IgD-negative memory B cell (primary cell): ENCODE measurements around the gene NCOA3. TPM values are rescaled to one million over a fixed set of nuclear protein-coding genes. Genes with fewer than 3 reads are reported as not detected.
"Not testable (repeated sequence)": the region's sequence is repeated elsewhere in the genome, so short reads cannot be mapped to it uniquely, and the experiment has no call there.

ENCODE experiments used
- H3K27ac Mint-ChIP-seq, 3 donors: one replicate each; pipeline ENCODE4 v1.8.0; 2020 to 2022; ENCODE audit warnings: mild to moderate bottlenecking in 3 of 3, mixed read lengths in 3 of 3, moderate library complexity in 1 of 3
- H3K27me3 Mint-ChIP-seq: one replicate; pipeline ENCODE4 v1.8.0; 2021; ENCODE audit warnings: mixed read lengths
- H3K36me3 Mint-ChIP-seq: one replicate; pipeline ENCODE4 v1.8.0; 2020; ENCODE audit warnings: mild to moderate bottlenecking, mixed read lengths
- H3K4me1 Mint-ChIP-seq, 3 donors: one replicate each; pipeline ENCODE4 v1.8.0; 2020 to 2022; ENCODE audit warnings: mixed read lengths in 3 of 3, mild to moderate bottlenecking in 1 of 3
- H3K4me3 Mint-ChIP-seq, 4 donors: one replicate each; pipeline ENCODE4 v1.8.0; 2020 to 2022; ENCODE audit warnings: mild to moderate bottlenecking in 4 of 4, mixed read lengths in 4 of 4, moderate library complexity in 3 of 4
- H3K9me3 Mint-ChIP-seq, 3 donors: one replicate each; pipeline ENCODE4 v1.8.0; 2020 to 2021; ENCODE audit warnings: mixed read lengths in 3 of 3, mild to moderate bottlenecking in 1 of 3
- polyA plus RNA-seq: library from polyadenylated mRNA; unstranded; fragments of 300-500 nt; fragmentation: Illumina TruSeq; gene quantifications from one replicate; pipeline ENCODE4 v1.2.3, GENCODE V29; 2021

The NCOA3 gene
- polyA plus RNA-seq, result 64.7 TPM

GRCh38 chr20:47501482-47502270, at the start of gene NCOA3:
TSS of gene NCOA3 (plus strand) at chr20:47501887. CDS start at chr20:47622248, 120,361 bp downstream.
- H3K4me1 Mint-ChIP-seq, result peaks cover 31 to 47% (median 38%) of the 10 kb centered on the region in 3 donors
- H3K27me3 Mint-ChIP-seq, result no peaks in the 10 kb centered on the region
- peaks cover 4% of the 10 kb centered on the region for H3K36me3 Mint-ChIP-seq
- no peaks in the 10 kb centered on the region for H3K9me3 Mint-ChIP-seq
- peak within 1 kb of the TSS; percentile 86 to 98 (median 88) for H3K27ac Mint-ChIP-seq
- peak within 1 kb of the TSS; percentile 91 to 98 (median 98) for H3K4me3 Mint-ChIP-seq

- Mint-ChIP-seq H3K36me3 (no peaks in the 10 kb centered on the region), H3K27me3 (no peaks in the 10 kb centered on the region), H3K4me3 (peak overlapping the region in 2 of 4 donors; percentile 48 to 76), H3K4me1 (peaks cover 23 to 37% (median 34%) of the 10 kb centered on the region in 3 donors), H3K9me3 (no peaks in the 10 kb centered on the region), H3K27ac (peak overlapping the region; percentile 19 to 90 (median 33))
Measured at GRCh38 chr20:47452736-47453161, 48.9 kb upstream of the NCOA3 start.

- Mint-ChIP-seq H3K4me3 (peak overlapping the region in 2 of 4 donors; percentile 83 to 88), H3K27me3 (no peaks in the 10 kb centered on the region), H3K9me3 (no peaks in the 10 kb centered on the region), H3K4me1 (peaks cover 22 to 37% (median 33%) of the 10 kb centered on the region in 3 donors), H3K27ac (peak overlapping the region; percentile 19 to 90 (median 33)), H3K36me3 (no peaks in the 10 kb centered on the region)
Measured at GRCh38 chr20:47453167-47453782, 48.4 kb upstream of the NCOA3 start.

- no peaks in the 10 kb centered on the region for H3K27me3 Mint-ChIP-seq
- H3K4me3 Mint-ChIP-seq, result peak overlapping the region in 1 of 4 donors; percentile 51
- no peaks in the 10 kb centered on the region for H3K9me3 Mint-ChIP-seq
- peaks cover 21 to 34% (median 28%) of the 10 kb centered on the region in 3 donors for H3K4me1 Mint-ChIP-seq
- no peaks in the 10 kb centered on the region for H3K36me3 Mint-ChIP-seq
- H3K27ac Mint-ChIP-seq, result peak overlapping the region; percentile 39 to 84 (median 51)
Measured at GRCh38 chr20:47454298-47455132, 47.2 kb upstream of the NCOA3 start.

GRCh38 chr20:47455133-47456040, 46.3 kb upstream of the NCOA3 start:
- Mint-ChIP-seq H3K4me1 (peaks cover 19 to 34% (median 26%) of the 10 kb centered on the region in 3 donors), H3K27ac (peak overlapping the region; percentile 39 to 51 (median 43)), H3K4me3 (no peak overlapping the region), H3K27me3 (no peaks in the 10 kb centered on the region), H3K36me3 (no peaks in the 10 kb centered on the region), H3K9me3 (no peaks in the 10 kb centered on the region)

- Mint-ChIP-seq H3K27me3 (no peaks in the 10 kb centered on the region), H3K4me1 (peaks cover 19 to 31% (median 22%) of the 10 kb centered on the region in 3 donors), H3K36me3 (no peaks in the 10 kb centered on the region), H3K9me3 (no peaks in the 10 kb centered on the region), H3K4me3 (no peak overlapping the region), H3K27ac (peak overlapping the region in 2 of 3 donors; percentile 35 to 37)
Measured at GRCh38 chr20:47456041-47456537, 45.6 kb upstream of the NCOA3 start.

- Mint-ChIP-seq H3K27me3 (no peaks in the 10 kb centered on the region), H3K4me1 (peaks cover 16 to 28% (median 17%) of the 10 kb centered on the region in 3 donors), H3K9me3 (no peaks in the 10 kb centered on the region), H3K4me3 (no peak overlapping the region), H3K27ac (peak overlapping the region in 1 of 3 donors; percentile 64), H3K36me3 (no peaks in the 10 kb centered on the region)
Measured at GRCh38 chr20:47456952-47457724, 44.5 kb upstream of the NCOA3 start.

- Mint-ChIP-seq H3K4me3 (peak overlapping the region in 1 of 4 donors; percentile 14), H3K27ac (peak overlapping the region in 1 of 3 donors; percentile 47), H3K4me1 (peaks cover 7 to 18% (median 8%) of the 10 kb centered on the region in 3 donors)
- H3K36me3 Mint-ChIP-seq, H3K9me3 Mint-ChIP-seq, H3K27me3 Mint-ChIP-seq: not testable (repeated sequence)
Measured at GRCh38 chr20:47458280-47459050, 43.2 kb upstream of the NCOA3 start.

- no peaks in the 10 kb centered on the region for H3K36me3 Mint-ChIP-seq
- no peak overlapping the region for H3K4me3 Mint-ChIP-seq
- no peaks in the 10 kb centered on the region for H3K27me3 Mint-ChIP-seq
- H3K9me3 Mint-ChIP-seq, result no peaks in the 10 kb centered on the region
- H3K27ac Mint-ChIP-seq, result peak overlapping the region in 1 of 3 donors; percentile 77
- H3K4me1 Mint-ChIP-seq, result peaks cover 1 to 19% (median 5%) of the 10 kb centered on the region in 3 donors
Measured at GRCh38 chr20:47459344-47460073, 42.2 kb upstream of the NCOA3 start.

- not testable (repeated sequence) for H3K9me3 Mint-ChIP-seq, H3K27ac Mint-ChIP-seq, H3K27me3 Mint-ChIP-seq, H3K36me3 Mint-ChIP-seq, H3K4me3 Mint-ChIP-seq
- H3K4me1 Mint-ChIP-seq, result peaks cover 0 to 16% (median 5%) of the 10 kb centered on the region in 3 donors
Measured at GRCh38 chr20:47460761-47461112, 41.0 kb upstream of the NCOA3 start.

GRCh38 chr20:47461120-47461685, 40.5 kb upstream of the NCOA3 start:
- Mint-ChIP-seq H3K36me3 (no peaks in the 10 kb centered on the region), H3K27me3 (no peaks in the 10 kb centered on the region), H3K4me3 (no peak overlapping the region), H3K4me1 (peaks cover 0 to 16% (median 5%) of the 10 kb centered on the region in 3 donors), H3K27ac (no peak overlapping the region), H3K9me3 (no peaks in the 10 kb centered on the region)

GRCh38 chr20:47461906-47462305, 39.8 kb upstream of the NCOA3 start:
- H3K4me3 Mint-ChIP-seq, H3K27me3 Mint-ChIP-seq, H3K27ac Mint-ChIP-seq, H3K36me3 Mint-ChIP-seq, H3K9me3 Mint-ChIP-seq: not testable (repeated sequence)
- peaks cover 5 to 12% (median 7%) of the 10 kb centered on the region in 3 donors for H3K4me1 Mint-ChIP-seq
